ENCODE measurements around the gene AGMO.

AGMO gene

DNA sequence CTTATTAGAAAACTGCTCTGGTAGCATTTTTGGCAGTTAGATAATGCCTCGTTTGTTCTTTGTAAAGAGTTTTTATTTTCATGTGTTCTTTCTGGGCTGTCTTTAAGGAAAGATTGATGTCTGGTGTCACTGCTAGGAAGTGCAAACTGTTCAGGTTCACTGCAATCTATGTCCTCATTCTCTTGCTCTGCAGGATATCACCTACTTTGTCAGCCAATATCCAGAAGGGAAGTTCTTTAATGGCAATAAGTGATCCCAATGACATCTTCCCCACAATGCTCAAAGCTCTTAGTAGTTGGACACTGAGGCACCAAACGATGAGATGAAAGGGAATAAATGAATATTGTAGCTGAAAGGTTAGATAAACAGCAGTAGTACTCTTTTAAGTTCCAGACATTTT is 115.1 kb downstream of the AGMO start:
- Histone ChIP-seq H3F3A (ENCODE audit: insufficient read depth, low read length) (no peaks in the 10 kb centered on the region), H3K36me3 (replicated peaks; ENCODE audit: insufficient read depth, low read length) (no peaks in the 10 kb centered on the region), H3K9me2 (replicated peaks; ENCODE audit: insufficient read depth, low read length) (no peaks in the 10 kb centered on the region), H2AFZ (ENCODE audit: low read length) (no peak overlapping the region), H3K79me2 (ENCODE audit: low read length) (no peaks in the 10 kb centered on the region), H3K4me3 (ENCODE audit: low read length) (no peak overlapping the region), H3K9me3 (replicated peaks; ENCODE audit: insufficient read depth, low read length) (no peaks in the 10 kb centered on the region), H4K20me1 (ENCODE audit: insufficient read depth, low read length) (no peaks in the 10 kb centered on the region), H3K4me2 (ENCODE audit: low read depth, low read length) (no peak overlapping the region), H3K9ac (ENCODE audit: low read length) (no peak overlapping the region), H3K27me3 (replicated peaks; ENCODE audit: insufficient read depth, low read length) (no peaks in the 10 kb centered on the region), H3K27ac (ENCODE audit: low read length) (no peak overlapping the region), H3K4me1 (ENCODE audit: low read length) (no peaks in the 10 kb centered on the region)
- TF ChIP-seq, protein P1, sequence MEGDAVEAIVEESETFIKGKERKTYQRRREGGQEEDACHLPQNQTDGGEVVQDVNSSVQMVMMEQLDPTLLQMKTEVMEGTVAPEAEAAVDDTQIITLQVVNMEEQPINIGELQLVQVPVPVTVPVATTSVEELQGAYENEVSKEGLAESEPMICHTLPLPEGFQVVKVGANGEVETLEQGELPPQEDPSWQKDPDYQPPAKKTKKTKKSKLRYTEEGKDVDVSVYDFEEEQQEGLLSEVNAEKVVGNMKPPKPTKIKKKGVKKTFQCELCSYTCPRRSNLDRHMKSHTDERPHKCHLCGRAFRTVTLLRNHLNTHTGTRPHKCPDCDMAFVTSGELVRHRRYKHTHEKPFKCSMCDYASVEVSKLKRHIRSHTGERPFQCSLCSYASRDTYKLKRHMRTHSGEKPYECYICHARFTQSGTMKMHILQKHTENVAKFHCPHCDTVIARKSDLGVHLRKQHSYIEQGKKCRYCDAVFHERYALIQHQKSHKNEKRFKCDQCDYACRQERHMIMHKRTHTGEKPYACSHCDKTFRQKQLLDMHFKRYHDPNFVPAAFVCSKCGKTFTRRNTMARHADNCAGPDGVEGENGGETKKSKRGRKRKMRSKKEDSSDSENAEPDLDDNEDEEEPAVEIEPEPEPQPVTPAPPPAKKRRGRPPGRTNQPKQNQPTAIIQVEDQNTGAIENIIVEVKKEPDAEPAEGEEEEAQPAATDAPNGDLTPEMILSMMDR (IDR thresholded peaks at IDR 0.05; ENCODE audit: low read length), result no peak
- no peak for TF ChIP-seq EZH2 (optimal IDR thresholded peaks at IDR 0.05; ENCODE audit: low read depth, low read length)
- no peak for TF ChIP-seq EZH2phosphoT487 (IDR thresholded peaks at IDR 0.05; ENCODE audit: low read length)
- DNase-seq, result no peak

DNA sequence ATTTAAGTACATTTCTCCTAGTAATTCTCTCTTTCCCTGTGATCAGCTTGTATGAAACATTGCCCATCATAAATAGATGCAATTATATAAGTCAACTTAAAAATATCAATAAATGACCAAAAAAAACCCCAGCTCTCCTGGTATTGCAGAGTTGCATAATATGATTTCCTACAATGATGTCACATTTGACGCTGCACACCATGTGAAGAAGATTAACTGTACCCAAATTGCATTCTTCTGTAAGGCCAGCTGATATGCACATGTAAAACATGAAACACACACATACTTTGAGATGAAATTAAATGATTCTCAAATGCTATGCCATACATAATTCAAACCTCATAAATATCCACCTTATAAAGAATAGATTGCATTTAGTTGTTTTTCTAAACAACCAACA is 115.5 kb downstream of the AGMO start:
- no peaks in the 10 kb centered on the region for H3K9me2 ChIP-seq (replicated peaks; ENCODE audit: insufficient read depth, low read length)
- H3F3A ChIP-seq (ENCODE audit: insufficient read depth, low read length), result no peaks in the 10 kb centered on the region
- no peaks in the 10 kb centered on the region for H4K20me1 ChIP-seq (ENCODE audit: insufficient read depth, low read length)
- no peaks in the 10 kb centered on the region for H3K4me1 ChIP-seq (ENCODE audit: low read length)
- no peaks in the 10 kb centered on the region for H3K36me3 ChIP-seq (replicated peaks; ENCODE audit: insufficient read depth, low read length)
- H3K9ac ChIP-seq (ENCODE audit: low read length), result no peak overlapping the region
- no peak overlapping the region for H3K4me2 ChIP-seq (ENCODE audit: low read depth, low read length)
- no peaks in the 10 kb centered on the region for H3K9me3 ChIP-seq (replicated peaks; ENCODE audit: insufficient read depth, low read length)
- no peaks in the 10 kb centered on the region for H3K79me2 ChIP-seq (ENCODE audit: low read length)
- no peak overlapping the region for H2AFZ ChIP-seq (ENCODE audit: low read length)
- TF ChIP-seq EZH2 (optimal IDR thresholded peaks at IDR 0.05; ENCODE audit: low read depth, low read length) (no peak), EZH2phosphoT487 (IDR thresholded peaks at IDR 0.05; ENCODE audit: low read length) (no peak)
- TF ChIP-seq, protein P1 (IDR thresholded peaks at IDR 0.05; ENCODE audit: low read length), result no peak
- no peak overlapping the region for H3K4me3 ChIP-seq (ENCODE audit: low read length)
- no peaks in the 10 kb centered on the region for H3K27me3 ChIP-seq (replicated peaks; ENCODE audit: insufficient read depth, low read length)
- H3K27ac ChIP-seq (ENCODE audit: low read length), result no peak overlapping the region
- no peak for DNase-seq

DNA sequence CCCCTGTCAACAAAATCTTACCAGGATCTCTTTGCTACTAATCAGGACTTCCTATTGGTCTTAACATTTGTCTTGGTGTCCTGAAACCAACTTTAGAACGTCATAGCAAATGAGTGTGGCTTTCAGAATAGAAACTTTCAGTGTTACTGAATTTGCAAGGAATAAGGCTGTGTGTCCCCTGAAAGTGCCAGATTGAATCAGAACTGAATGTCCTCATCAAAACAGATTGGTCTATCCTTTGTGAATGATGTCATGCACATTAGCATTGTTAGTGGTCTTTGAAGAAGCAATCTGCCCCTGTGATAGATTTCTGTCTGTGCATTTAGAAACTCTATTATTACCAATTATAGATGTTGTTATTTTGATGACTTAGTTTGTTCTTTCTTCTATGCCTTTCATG is 119.9 kb downstream of the AGMO start:
- Histone ChIP-seq H3K79me2 (ENCODE audit: low read length) (no peaks in the 10 kb centered on the region), H3K4me2 (ENCODE audit: low read depth, low read length) (no peak overlapping the region), H2AFZ (ENCODE audit: low read length) (no peak overlapping the region), H3K27me3 (replicated peaks; ENCODE audit: insufficient read depth, low read length) (no peaks in the 10 kb centered on the region), H4K20me1 (ENCODE audit: insufficient read depth, low read length) (no peaks in the 10 kb centered on the region), H3F3A (ENCODE audit: insufficient read depth, low read length) (no peaks in the 10 kb centered on the region), H3K9ac (ENCODE audit: low read length) (no peak overlapping the region), H3K9me3 (replicated peaks; ENCODE audit: insufficient read depth, low read length) (no peaks in the 10 kb centered on the region), H3K36me3 (replicated peaks; ENCODE audit: insufficient read depth, low read length) (no peaks in the 10 kb centered on the region), H3K4me1 (ENCODE audit: low read length) (peaks cover 6% of the 10 kb centered on the region), H3K9me2 (replicated peaks; ENCODE audit: insufficient read depth, low read length) (no peaks in the 10 kb centered on the region), H3K27ac (ENCODE audit: low read length) (no peak overlapping the region), H3K4me3 (ENCODE audit: low read length) (no peak overlapping the region)
- no peak for TF ChIP-seq EZH2phosphoT487 (IDR thresholded peaks at IDR 0.05; ENCODE audit: low read length)
- no peak for DNase-seq

DNA sequence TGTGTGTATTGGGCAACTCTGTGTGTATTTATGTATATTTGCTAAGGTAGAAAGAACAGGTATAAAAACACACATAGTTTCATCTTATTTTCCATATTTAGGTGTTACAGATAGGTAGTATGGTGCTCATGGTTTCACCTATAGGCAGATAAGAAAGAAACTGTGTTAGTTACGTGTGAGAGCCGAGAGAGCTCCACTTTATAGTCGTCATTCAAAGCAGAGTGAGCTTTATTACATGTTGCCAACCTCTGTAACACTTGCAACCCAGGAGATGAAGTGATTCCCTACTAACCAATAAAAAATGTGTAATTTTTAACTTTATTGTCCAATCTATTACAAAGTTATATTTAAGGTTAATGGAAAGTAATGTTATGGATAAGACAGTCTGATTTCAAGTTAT is 121.3 kb downstream of the AGMO start:
- Histone ChIP-seq H3K4me2 (ENCODE audit: low read depth, low read length) (0 out of 2 replicates have a peak overlapping the region, but pooled peaks have one; percentile 9), H3K4me3 (ENCODE audit: low read length) (no peak overlapping the region), H3K27ac (ENCODE audit: low read length) (no peak overlapping the region), H3F3A (ENCODE audit: insufficient read depth, low read length) (no peaks in the 10 kb centered on the region), H3K4me1 (ENCODE audit: low read length) (peaks cover 6% of the 10 kb centered on the region), H3K9me2 (replicated peaks; ENCODE audit: insufficient read depth, low read length) (no peaks in the 10 kb centered on the region), H3K79me2 (ENCODE audit: low read length) (no peaks in the 10 kb centered on the region), H4K20me1 (ENCODE audit: insufficient read depth, low read length) (no peaks in the 10 kb centered on the region), H3K9me3 (replicated peaks; ENCODE audit: insufficient read depth, low read length) (no peaks in the 10 kb centered on the region), H3K9ac (ENCODE audit: low read length) (no peak overlapping the region), H3K36me3 (replicated peaks; ENCODE audit: insufficient read depth, low read length) (no peaks in the 10 kb centered on the region), H3K27me3 (replicated peaks; ENCODE audit: insufficient read depth, low read length) (no peaks in the 10 kb centered on the region), H2AFZ (ENCODE audit: low read length) (no peak overlapping the region)
- no peak for DNase-seq
- TF ChIP-seq, protein P1 (IDR thresholded peaks at IDR 0.05; ENCODE audit: low read length), result no peak
- TF ChIP-seq EZH2phosphoT487 (IDR thresholded peaks at IDR 0.05; ENCODE audit: low read length), result no peak
- no peak for TF ChIP-seq EZH2 (optimal IDR thresholded peaks at IDR 0.05; ENCODE audit: low read depth, low read length)
